Stimulated activated CD4-positive, alpha-beta T cell treated with anti-CD3 and anti-CD28 coated beads, Interleukin-2, amount 100 ng/mL, for 24 hours (primary cell): ENCODE results near the gene ASPSCR1.

Experiments used
- DNase-seq, 2 donors: peaks; one replicate each; pipeline ENCODE4 v3.0.0-alpha.2; 2020

Gene ASPSCR1

DNA sequence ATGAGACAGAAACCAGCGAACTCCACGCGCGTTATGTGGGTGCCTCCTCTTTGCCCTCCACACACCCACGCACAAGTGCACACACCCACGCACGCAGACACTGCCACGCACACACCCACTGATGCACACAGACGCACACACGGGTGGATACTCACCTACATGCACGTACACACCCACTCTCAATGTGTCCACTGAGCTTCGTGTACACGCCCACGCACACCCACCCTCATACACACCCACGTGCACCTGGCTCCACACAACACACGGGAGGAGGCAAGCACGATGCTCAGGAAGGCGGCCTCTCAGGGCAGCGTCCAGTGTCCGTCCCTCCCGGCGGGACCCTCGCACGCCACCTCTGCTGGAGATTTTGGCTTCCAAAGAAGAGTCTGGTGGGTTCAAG is 70.0 kb downstream of the ASPSCR1 start:
- DNase-seq = no peak

DNA sequence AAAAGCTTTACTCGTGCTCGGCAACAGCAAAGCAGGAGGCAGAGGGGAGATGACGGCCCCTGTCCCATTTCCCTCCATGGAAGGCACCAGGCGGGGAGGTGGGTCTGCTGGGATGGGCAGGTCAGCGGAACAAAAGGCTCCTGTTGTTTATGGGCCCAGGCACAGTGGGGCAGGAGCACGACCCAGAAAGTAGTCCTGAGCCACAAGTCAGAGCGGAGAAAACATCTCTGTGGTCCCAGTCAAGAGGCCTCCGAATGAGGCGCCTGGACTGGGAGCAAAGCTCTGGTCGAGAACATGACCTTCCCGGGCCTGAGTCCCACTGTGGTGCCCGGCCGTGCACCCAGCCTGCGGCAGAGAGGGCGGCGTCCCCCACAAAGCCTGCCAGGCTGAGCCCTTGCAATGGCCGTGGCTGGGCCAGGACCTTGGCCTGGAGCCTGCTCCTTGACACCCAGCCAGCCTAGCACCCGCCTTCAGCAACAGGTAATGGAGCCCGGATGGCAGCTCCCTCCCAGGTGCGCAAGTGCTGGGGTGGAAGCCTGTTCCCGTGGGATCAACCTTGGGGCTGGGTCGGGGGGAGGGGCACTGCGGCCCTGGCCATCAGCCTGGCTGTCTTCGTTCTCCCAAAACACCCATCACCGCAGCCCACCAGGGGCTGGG is 70.6 kb downstream of the ASPSCR1 start:
- DNase-seq = no peak

DNA sequence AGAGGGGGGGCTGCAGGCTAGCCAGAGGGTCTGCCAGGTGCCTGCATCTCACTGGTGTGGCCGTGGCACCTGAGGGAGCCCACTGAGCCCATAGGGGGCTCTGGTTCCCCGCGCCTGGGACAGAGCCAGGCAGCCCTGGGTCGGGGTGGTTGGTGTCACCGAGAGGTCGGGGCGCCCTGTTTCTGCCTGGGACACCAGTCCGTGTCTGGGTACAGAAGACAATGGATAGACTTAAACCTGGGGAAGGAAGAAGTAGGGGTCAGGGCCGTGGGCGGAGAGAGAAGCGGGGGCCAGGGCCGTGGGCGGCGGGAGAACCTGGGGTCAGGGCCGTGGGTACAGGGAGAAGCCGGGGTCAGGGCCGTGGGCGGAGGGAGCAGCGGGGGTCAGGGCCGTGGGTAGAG is 71.1 kb downstream of the ASPSCR1 start:
- no peak for DNase-seq

DNA sequence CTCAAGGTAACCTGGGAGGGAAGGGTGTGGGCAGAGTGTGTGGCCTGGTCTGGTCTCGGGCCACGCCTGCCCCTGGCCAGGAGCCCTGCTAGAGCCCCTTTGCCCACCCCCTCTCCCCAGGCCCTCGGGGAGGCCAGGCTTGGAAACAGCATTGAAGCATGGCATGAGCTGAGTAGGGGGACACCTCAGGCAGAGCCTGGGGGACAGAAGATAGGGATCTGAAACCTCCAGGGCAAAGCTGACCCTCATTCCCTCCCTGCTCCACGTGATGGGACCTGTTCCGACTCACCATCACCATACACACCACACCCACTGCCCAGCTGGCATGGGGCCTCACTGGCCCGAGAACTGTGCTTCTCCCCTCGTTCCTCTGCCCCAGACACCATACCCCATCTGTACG is 71.7 kb downstream of the ASPSCR1 start:
- DNase-seq = no peak

DNA sequence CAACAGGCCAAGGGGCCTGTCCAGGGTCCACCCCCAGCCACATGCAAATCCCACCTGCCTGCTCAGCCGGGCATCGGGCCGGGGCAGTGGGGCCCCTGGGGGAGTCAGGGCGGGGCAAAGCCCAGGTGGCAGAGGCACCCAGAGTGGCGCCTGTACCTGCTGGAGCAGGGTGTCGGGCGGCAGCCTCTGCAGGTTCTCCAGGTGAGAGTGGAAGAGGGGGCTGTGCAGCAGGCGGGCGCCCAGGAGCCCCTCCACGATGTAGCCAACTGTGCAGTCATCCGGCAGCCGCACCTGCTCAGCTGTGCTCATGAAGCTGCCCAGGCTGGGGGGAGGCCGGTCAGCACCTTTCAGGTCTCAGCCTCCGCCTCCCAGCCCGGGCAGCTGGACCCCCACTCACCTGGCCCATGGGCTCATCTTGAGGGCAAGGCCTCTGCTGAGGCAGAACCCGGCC is 72.1 kb downstream of the ASPSCR1 start:
- DNase-seq = no peak

DNA sequence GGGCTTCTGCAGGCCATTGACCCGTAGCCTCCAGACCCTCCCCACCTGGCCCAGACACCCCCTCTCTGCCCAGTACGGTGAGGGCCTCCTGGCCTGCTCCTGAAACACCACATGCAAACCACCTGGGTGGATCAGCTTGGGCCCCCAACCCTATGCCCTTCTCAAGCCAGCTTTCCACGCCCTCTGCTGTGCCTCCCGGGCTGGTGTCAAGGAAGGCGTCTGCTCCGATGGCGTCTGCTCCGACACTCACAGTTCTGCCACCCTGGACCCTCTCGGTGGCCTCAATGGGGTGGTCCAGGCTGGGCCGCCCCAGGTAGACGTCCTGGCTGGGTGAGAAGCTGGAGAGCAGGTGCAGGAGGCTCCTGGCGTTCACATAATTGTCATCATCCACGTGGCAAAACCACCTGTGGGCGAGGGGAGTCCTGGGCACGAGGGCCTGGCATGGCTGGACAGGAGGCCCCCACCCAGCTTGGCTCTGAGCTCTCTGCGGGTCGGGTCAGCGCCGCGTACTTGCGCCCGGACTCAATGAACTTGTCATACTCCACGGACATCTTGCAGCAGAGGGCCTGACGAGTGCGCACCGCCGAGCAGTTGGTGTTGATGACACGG is 72.8 kb downstream of the ASPSCR1 start:
- DNase-seq = no peak

DNA sequence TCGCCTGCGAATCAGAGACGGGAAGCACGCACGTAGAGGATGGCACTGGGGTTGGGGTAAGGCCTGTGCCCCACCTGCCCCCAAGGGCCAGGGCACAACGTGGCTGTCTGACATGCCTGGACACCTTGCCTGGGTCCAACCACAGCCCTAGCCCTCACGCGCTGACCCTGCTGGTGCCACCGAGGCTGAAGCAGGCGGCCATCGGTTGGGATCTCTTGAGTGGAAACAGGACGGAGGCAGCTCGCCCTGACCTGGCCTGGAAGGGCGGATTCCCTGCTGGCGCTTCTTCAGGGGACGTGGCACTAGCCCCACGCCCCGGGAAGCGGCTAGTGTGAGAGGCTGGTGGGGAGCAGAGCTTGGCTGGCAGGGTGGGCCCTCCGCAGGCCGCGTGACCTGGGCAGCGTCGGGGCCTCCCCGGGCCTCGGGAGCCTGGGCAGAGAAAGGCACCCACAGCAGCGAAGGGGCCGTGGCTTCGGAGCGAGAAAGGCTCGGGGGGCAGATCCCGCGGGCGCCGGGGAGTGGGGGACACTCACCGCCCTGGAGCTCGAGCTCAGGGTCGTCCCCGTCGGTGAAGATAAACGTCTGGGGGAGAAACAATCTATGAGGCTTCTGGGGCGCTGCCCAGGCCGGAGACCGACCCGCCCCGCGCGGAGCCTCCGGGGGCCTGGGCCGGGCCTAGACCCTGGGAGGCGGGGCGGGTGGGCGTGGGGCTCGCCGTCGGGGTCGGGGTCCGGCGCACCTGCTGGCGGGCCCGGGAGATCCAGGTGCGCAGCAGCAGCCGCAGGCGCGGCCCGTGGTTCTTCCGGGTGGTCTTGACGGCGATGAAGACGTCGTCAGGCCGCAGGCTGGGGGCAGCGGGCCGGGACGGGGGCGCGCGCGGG is 73.6 kb downstream of the ASPSCR1 start:
- DNase-seq = no peak

DNA sequence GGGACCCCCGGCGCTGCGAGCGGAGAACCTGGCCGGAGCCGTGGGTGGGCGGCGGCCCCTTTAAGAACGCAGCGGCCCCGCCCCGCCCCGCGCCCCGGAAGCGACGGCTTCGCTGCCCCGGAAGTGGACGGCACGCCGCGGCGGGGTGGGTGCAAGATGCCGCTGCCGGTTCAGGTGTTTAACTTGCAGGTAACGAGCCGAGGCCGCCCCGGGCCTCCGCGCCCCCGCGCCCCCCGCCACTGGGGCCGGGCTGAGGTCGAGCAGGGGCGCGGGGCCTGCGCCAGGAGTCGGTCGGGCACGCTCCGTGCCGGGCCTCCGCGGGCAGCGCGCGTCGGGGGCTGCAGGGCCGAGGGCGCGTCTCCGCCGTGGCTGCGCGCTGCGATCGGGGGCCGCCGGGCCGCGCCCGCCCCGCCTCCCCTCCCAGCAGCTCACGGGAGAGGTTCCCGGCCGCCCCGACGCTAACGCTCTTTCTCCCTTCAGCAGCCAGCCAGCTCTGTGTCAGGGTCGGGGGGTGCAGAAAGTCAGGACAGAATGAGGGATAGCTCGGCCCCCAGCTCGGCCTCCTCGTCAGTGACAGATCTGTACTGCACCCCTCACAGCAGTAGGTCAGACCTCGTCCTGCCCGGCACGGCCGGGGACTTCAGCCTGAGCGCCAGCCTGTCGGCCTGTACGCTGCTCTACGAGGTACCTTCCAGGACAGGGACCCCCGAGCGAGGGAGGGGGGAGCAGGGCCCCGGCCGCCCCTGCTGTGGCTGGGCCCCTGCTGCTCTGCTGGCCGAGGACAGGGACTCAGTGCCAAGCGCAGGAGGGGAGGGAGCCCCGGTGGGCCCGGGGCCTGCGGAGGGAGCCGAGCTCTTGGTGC is 74.6 kb downstream of the ASPSCR1 start, which contains the start of the genes GPS1 and RFNG:
Gene GPS1 (plus strand): TSS at position 123 of the 862 bp plus-strand sequence. CDS start 34 bp downstream, at position 157.
Gene RFNG (minus strand): TSS at position 36 of the 862 bp plus-strand sequence. CDS start 45 bp downstream, outside the sequence.
- DNase-seq = peak; percentile 89 to 91

DNA sequence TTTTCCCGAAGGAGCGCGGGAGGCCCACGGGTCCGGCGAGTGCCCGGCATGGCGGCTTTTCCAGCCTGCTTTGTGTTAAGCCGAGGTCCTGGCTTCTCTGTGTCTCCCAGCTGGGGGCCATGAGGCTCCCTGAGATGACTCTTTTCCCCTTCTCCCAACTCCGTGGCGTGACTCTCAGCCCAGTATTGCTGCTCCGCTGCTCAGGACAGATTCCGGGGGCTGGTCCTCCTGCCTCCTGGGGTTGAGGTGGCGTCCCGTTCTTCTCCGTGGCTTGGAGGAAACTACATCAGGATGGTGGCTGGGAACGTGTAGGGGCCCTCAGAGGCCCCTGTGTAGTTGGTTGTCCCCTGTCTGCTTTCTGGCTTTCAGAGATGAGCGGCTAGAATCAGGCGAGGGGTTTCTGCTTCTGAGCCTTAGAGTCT is 75.2 kb downstream of the ASPSCR1 start:
- no peak for DNase-seq

DNA sequence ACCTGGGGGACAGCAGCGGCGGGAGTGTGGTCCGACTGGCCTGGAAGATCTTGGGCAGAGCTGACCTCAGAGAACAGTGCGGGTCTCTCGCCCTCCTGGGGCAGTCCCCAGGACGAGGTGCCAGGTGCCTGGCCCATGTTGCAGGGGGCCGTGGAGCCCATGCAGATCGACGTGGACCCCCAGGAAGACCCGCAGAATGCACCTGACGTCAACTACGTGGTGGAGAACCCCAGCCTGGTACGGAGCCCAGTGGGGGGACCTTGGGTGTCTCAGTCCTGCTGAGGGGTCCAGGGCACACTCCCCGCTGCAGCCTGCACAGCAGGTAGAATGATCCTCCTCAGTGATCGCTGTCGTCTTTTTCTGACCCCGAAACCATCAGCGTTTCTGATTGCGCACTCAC is 75.7 kb downstream of the ASPSCR1 start:
- no peak for DNase-seq

DNA sequence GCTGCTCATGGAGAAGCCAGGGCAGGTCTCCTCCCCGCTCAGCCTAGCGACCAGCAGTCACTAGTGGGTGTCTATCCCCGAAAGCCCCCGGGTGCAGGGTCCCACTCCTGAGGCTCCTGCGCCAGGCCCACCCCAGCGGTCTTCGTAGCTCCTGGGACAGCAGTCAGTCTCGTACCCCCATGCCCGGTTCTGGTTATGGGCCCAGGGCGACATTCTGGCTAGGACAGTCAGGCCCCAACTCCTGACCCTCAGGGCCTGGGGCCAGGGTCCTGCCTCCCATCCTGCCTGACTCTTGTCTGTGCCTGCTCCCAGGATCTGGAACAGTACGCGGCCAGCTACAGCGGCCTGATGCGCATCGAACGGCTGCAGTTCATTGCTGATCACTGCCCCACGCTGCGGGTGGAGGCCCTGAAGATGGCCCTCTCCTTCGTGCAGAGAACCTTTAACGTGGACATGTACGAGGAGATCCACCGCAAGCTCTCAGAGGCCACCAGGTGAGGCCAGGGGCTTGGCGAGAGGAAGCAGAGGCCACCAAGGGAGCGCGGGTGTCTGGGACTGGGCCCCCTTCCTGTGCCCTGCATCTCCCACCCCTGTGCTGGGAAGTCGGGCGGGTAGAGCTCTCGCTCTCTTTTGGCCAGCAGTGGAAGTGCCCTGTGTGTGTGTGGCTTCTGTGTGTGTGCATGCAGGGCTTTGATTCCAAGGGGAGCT is 76.3 kb downstream of the ASPSCR1 start:
- no peak for DNase-seq

DNA sequence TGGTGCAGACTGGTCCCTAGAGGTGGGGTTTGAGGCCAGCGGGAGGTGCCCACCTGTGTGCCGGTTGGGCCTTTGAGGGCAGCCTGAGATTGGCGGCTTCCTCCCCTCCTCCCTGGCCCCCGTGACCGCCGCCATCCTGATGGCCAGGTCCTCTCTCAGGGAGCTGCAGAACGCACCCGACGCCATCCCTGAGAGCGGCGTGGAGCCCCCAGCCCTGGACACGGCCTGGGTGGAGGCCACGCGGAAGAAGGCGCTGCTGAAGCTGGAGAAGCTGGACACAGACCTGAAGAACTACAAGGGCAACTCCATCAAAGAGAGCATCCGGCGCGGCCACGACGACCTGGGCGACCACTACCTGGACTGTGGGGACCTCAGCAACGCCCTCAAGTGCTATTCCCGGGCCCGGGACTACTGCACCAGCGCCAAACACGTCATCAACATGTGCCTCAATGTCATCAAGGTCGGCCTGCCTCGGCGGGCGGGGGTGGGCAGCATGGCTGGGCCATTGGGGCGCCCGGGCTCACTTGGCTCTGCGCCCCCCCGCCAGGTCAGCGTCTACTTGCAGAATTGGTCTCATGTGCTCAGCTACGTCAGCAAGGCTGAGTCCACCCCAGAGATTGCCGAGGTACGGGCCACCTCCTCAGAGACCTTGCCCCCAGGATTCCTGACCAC is 77.1 kb downstream of the ASPSCR1 start:
- DNase-seq = no peak

DNA sequence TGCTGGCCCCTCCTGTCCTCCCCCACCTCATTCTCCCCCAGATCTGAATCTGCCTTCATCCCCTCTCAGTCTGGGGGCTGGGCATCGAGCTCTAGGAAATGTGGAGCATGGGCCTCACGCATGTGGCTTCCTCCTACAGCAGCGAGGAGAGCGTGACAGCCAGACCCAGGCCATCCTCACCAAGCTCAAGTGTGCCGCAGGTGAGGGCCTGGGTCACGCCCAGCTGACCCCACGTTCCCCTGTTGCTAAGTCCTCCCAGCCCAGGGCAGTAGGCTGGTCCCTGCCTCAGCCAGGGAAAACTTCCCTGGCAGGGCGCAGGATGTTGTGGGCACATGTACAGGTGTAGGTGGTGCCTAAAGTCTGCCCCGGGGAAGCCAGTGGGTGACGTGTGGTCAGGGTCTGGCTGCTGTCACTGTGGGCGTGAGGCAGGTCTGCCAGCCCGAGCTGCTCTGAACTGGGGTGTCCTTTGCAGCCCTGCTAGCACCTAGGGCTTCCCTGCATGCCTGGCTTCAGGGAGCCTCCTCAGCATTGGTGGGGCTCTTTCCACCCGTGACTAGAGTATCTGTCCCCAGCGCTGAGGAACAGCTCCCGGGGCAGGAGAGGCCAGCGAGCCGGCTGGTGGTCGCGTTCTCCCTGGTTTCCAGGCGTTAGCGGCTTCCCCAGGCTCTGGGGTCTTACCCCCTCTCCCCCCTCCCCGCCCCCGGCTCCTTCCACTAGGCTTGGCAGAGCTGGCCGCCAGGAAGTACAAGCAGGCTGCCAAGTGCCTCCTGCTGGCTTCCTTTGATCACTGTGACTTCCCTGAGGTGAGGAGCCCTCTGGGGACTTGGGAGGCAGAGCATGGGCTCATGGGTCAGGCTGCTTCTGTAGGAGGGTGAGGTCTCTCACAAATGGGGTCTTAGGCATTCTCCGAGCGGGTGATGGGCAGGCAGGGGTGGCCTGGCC is 77.9 kb downstream of the ASPSCR1 start:
- no peak for DNase-seq

DNA sequence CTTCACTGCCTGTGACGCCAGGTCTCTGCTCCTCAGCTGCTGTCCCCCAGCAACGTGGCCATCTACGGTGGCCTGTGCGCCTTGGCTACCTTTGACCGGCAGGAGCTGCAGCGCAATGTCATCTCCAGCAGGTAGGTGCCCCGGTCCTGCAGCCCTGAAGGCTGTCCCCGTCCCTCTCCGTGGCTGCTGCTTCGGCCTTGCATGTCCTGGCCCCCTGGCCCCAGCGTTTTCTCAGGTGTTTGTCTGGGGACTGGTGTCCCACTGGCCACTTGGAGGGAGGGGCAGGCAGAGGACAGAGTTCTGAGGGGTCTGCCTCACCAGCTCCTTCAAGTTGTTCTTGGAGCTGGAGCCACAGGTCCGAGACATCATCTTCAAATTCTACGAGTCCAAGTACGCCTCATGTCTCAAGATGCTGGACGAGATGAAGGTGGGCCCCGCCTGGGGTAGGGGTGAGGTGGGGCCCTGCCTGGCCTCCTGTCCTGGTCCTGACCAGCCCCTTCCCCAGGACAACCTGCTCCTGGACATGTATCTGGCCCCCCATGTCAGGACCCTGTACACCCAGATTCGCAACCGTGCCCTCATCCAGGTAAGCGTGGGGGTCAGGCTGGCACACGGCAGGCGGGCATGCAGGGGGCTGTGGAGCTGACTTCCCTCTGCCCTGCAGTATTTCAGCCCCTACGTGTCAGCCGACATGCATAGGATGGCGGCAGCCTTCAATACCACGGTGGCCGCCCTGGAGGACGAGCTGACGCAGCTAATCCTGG is 78.7 kb downstream of the ASPSCR1 start:
- peak in 1 of 2 donors; percentile 11 for DNase-seq

DNA sequence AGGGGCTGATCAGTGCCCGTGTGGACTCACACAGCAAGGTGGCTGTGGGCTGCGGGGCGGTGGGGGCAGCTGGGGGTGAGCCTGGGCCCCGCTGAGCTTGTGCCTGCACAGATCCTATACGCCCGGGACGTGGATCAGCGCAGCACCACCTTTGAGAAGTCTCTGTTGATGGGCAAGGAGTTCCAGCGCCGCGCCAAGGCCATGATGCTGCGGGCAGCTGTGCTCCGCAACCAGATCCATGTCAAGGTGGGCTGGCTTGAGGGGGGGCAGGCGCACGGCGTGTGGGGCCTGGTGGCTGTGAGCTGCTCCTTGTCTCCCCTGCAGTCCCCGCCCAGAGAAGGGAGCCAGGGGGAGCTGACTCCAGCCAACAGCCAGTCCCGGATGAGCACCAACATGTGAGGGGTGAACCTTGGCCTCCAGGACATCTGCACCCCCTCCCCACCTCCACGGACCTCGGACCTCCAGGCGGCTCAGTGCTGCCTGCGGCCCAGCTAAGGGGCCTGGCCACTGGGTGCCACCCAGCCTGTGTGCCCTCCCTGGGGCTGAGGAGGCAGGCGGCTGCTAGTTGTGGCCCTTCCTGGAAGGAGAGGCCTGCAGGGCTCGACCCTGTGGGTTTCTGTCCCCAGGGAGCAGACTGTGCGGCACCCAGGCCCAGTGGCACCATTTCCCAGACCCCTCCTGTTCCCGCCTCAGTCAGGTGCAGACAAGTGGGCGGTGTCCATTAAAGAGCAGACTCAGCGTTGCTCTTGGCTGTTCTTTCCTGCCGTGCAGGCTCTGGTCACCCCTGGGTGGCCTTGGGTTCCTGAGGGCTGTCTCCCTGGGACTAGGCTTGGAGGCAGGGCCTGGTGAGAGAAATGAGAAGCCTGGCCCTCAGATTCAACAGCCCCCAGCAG is 79.5 kb downstream of the ASPSCR1 start:
- DNase-seq = no peak

DNA sequence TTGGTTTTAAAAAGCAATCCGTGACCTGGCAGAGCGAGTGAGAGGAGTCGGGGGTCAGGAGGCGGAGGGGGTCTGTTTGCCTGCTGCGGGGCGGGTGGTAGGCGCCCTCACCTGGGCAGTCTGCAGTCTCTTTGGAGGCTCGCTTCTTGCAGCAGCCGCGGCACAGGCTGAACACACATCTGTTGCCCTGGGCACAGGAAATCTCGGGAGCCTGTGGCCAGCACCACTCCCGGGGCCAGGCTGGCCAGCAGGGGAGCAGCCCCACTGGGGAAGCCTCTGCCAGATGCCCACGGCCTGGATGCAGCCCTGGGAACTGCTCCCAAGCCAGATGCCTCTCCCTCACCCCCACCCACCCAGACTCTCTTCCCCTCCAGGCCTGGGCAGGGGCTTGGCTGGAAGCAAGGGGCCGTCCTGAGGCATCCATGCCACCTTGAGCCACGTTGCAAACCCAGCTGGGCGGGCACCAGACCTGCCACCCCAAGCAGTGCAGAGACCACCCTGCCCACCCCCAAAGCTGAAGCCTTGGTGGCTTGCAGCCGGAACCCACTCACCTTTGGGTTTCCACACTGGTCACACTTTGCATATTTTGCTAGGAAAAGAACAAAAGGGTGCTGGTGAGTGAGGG is 80.9 kb downstream of the ASPSCR1 start:
- no peak for DNase-seq

DNA sequence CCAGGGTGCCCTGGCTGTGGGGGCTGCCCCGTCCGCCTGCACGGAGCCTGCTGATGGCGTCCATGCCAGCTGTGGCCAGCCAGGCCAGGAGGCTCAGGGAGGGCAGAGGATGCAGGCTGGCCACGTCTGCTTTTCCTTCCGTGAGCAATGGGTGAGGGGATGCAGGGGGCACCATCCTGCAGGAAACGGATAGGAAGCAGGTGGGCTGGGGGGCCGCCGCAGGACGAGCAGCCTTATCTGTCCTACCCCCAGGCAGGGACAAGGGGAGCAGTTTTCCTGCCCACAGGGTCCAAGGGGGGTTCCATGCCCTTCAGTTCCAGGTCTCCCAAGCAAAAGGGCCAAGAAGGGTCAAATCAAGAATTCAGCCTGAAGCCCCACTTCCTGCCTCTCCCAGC is 81.4 kb downstream of the ASPSCR1 start:
- DNase-seq = no peak
